Dedifferentiated amniotic fluid mesenchymal stem cell (primary cell): ENCODE results near the gene NDUFA11.
A peak's percentile ranks its signal among the peaks of the same experiment; 100 is the strongest.

Source experiments
- DNase-seq: peaks from one replicate; pipeline ENCODE4 v3.0.0-alpha.2; 2016; ENCODE audit errors: extremely low spot score

Gene NDUFA11

DNA sequence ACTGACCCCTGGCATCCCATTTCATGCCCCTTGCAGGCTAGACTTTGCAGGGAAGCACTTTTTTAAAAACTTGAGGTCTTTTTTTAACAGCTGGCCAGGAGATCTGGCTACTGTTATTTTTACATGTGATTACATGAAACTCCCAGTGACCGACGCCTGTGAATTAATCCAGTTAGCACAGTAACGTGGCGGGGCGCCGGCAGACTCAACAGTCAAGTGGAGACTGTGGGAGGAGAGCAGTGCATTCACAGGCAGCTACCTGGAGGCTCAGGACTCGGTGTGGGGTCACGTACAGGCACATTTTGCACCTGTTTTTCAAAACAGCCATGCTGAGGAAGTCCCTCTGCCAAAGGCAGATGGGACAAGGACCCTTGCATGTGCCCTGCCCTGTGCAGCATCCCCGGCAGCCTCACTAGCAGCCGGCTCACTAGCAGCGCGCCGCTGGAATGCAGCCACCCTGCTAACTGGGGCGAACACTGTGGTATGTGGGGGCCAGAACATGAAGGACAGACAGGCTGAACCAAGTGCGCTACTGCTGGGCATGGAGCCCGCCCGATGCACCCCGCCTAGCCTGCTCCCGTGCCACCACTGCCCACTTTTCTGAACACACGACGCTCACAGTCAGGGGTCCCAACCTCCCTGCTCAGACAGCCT, 29.1 kb upstream of the NDUFA11 start:
- DNase-seq = no peak

DNA sequence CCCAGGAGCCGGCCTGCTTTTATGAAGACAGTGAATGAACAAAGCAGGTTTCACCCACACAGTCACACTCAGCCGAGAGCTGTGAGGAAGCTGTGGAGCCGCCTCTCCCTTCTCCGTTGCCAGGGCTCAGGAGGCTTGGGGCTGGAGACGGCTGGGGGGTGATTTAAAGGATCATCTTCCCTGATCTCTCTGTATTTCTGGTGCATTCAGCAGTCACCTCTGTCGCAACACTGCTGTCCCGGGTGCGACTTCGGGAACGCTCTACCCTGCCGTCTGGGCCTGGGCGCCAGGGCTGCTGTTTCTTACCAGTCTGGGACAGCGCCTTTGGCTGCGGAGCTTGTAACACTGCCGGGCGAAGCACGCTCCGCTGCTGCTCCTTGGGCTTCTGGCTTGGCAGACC, 28.6 kb upstream of the NDUFA11 start:
- no peak for DNase-seq

DNA sequence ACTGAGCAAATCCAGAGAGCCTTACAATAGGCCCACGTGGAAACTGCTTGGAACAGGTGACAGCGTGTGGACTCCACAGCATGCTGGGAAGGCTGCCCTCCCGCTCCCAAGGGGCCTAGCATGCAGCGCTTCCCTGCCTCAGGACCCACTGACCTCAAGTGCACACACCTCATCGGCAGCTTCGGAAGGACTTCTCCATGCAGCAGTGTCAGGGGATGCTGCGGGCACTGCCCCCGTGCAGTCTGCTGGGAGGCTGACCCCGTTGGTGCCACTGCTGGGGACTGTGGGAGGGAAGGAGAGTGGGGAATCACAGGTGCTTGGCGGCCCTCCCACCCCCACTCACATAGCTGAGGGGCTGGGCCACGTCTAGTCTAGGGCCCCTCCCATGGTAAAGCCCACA, 27.7 kb upstream of the NDUFA11 start:
- DNase-seq = no peak

DNA sequence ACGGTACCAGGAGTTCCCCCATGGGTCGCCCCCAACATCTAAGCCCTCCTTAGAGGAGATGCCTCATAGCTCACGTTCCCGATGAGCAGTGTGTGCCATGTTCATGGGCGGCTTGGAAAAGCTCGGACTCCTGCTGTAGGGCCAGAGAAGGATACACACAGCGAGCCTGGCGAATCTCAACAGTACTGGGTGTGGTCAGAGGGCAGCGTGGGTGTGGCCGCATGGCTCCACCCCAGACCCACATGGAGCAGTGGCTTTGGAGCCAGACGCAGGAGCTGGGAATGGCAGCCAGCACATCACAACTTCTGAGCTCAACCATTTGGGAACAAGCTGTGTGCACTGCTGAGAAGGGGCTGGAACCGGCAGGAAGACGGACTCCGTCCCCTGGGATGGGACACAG, 26.0 kb upstream of the NDUFA11 start:
- no peak for DNase-seq

DNA sequence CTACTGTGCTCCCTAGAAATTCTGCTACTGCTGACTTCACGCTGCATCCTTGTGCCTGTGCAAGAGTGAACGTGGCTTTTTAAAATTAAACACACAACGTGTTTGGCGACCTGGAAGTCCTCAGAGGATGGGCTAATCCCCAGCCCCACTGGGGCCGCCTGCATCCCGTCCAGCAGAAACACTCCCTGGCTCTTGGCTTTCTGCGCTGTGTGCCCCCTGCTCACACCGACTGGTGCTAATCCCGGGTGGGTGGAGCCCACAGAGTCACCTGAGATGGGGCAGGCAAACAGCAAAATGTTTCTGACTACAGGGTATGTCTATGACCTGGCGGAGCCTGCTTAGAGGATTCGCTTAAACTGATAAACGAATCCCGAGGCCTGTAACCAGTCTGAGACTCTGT, 25.6 kb upstream of the NDUFA11 start:
- DNase-seq = no peak

DNA sequence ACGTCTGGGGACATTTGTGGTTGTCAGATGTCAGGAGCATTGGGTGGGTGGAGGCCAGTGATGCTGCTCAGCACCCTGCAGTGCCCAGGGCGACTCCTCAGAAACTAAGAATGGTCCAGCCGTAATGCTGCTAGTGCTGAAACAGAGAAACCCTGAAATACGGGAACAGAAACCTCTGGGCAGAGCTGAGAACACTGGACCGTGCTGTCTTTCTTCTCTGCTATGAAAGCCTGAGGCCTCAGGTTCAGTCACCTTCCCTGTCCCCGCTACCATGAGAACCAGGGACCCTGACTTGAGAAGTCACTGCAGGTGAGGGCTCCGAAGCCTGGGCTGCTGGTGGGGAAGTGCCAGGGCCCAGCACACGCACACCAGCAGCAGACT, 23.8 kb upstream of the NDUFA11 start:
- no peak for DNase-seq

DNA sequence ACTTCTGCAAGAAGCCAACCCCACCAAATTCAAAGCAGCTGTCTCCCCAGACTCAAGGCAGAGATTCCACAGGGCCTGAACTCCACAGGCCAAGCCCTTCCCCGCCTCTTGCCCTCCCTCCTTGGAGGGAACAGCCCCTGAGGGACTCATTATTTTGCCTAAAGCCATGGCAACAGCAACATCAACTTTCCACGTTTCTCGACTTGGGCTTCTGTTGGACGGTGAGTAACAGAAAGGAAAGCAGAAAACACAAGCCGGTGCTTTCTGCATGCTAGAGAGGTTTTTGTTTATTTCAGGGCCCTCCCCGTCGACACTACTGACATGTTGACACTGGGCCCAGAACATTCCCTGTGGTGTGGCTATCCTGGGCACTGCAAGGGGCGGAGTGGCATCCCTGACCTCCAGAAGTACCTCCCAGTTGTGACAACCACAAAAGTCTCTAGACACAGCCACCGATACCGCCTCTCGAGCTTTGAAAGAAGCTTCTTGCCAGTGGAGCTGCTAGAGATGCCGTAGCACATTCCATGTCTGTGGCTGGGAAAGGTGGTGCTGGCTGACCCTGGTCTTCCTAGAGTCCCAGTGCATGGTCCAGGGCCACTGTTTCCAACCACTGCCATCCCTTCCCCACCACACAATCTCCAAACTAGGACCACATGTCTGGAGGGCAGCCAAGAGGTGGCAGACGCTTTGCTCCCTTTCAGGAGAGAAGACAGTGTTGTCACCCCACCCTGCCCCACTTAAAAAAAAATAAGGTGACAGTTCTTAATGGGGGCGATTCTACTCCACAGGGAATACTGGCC, 23.3 kb upstream of the NDUFA11 start:
- peak; percentile 76 for DNase-seq

DNA sequence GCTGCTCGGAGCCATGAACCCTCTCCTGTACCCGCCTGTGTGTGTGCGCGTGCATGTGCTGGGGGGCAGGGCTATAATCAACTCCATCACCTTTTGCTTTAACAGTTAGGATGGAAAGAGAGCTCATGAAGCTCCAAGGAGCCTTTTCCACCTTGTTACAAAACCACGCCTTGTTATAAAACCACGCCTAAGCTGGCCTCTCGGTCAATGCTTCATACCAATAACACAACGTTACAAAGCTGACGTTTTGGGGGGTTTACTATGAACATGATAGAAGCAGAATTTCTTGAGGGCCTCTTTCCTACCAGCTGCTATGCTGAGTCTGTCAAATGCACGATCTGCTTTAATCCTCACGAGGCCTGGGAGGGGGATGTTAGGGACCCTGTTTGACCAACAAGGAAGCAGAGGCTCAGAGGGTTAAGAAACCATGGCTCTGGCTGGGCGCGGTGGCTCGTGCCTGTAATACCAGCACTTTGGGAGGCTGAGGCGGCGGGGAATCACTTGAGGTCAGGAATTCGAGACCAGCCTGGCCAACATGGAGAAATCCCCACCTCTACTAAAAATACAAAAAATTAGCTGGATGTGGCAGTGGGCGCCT, 22.3 kb upstream of the NDUFA11 start:
- DNase-seq = no peak

DNA sequence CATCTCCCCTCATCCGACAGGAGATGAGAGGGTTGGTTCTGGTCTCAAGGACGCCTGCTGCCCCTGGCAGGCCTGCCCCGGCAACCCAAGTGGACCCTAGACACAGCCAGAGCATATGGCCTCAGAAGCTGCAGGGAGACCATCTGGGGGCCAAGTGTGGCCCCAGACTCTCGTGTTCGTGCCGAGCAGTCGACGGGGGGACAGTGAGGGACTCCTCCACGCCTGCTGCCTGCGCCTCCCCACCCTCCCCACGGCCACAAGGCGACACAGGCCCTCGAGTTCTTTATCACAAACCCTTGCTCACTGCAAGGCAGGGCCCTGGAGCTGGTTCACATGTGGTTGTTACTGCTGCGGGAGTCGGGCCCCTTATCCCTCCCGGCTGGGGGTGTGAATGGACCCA, 19.8 kb upstream of the NDUFA11 start:
- DNase-seq = no peak

DNA sequence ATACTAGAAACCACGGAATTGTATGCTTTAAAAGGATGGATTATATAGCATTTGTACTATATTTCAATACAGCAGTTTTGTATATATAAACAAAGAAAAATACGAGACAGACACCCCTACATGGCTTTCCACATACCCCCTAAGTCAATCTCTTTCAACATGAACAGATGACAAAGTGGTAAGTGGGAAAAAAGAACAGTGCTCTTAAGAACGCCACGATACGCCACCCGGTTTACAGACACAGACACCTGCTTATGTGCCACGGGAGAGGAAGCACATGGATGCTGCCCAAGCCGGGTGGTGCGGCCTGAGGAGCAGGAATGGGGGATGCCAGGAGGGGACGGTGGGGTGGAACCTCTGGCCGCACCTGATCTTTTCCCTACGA, 18.6 kb upstream of the NDUFA11 start:
- no peak for DNase-seq

DNA sequence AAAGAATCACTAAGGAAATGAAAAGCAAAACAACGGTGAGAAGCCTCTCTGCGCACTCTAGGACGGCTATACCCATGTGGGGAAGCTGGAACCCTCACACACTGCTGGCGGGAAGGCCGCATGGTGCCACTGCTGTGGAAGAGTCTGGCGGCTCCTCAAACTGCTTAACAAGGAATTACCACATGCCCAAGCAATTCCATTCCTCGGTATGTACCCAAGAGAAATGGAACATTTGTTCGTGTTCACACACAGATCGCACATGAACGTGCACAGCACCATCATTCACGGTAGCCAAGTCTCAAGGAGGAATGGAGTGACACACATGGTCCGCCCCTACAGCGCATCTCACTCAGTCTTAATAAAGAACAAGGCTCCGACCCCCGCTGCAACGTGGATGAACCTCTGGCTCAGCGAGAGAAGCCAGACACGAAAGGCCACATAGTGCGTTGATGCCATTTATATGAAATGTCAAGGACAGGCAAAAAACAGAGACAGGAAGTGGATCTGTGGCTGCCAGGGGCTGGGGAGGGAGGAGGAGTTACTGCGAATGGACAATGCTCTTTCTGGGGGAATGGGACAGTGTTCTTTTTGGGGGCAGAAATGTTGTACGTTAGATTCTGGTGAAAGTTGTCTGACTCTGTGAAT, 18.0 kb upstream of the NDUFA11 start:
- DNase-seq = no peak

DNA sequence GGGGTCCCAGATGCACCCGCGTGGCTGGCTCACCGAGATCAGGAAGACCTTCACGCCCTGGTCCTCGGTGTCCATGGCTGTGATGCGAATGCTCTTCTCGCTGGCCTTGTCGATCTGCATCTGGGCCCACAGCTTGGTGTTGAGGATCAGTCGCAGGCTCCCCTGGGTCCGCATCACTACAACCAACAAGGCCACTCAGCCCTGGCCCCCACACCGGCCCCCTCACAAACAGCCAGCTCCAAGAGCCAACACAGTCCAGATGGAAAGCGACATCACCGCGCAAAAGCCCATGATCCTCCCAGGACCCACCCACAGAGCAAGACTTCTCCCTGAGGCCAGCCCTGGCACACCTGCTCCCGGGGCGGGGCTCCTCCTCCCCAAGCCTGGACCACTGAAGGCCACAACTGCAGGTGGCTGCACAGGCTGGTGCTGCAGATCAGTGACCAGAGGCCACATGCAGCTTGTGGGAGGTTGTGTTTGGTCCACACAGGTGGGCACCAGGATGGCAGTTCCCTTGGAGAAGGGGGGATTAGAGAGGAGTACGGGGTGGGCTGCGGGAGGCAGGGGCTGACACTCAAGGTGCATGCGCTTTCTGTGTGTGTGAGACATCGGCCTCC, 15.0 kb upstream of the NDUFA11 start:
- no peak for DNase-seq

DNA sequence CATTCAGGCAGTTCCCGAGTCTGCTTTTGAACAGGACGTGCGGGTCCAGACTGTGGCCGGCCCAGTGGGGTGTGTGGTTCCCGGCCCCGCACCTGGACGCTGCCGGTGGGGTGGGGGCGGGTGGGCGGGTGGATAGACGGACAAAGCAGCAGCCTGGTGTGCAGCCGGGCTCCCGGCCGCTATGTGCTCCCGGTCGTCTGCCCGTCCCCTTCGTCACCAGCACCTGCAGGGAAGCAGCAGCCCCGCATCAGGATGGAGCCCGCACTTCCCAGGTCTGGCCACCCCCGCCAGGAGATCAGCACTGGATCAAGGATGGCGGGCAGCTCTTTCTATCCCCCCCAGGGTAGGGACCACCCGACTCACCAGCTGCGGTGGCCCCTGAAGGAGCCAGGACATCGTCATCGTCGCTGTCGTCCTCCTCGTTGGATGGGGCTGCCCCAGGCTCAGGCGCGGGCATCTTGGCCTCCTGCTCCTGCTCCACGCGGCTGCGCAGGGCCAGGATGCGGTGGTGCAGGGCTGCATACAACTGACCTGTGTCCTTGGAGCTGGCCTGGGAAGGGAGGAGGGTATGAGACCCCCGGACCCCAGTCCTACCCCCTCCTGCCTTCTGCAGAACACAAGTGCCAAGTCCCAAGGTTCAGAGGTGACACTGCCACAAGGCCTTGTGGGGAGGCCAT, 14.0 kb upstream of the NDUFA11 start:
- DNase-seq = no peak

DNA sequence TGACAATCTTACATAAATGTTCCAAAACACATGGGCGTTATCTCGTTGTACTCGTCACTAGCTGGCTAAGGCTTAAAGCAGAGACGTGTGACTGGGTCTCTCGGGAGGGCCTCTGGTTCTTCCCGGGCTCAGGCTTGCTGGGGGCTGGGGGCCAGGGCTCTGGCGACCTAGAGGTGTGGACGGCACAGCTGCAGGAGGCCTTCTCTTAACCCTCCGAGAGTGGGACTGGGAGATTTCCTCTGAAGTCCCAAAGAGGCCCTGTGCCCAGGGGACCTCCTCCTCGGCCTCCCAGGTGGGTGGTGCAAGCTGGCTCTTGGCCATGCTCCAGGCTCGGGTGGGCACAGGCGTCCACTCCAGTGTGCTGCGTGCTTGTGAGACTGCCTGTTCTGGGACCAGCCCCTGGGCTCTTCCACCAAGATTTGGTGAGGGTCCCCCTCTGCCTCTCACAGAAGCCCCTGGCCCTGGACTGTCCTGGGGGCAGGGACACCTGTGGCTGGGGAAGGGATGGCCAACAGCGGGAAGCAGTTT, 12.7 kb upstream of the NDUFA11 start:
- DNase-seq = no peak

DNA sequence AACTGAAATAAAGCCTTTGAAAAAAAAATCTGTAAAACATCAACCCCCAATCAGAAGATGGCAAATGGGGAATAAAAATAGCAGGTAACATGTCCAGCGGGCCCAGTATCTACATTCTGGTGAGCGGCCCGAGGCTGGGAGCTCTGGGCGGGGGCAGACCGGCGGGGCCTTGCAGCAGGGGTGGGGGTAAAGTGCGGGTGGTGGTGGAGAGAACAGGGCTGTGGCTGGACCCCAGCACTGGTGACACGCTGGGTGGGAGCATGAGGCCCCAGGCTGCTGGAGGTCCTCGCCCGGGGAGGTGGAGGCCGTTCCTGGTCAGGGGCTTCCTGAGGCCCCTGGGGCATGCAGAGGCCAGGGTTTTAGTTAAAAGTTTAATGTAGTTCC, 12.2 kb upstream of the NDUFA11 start:
- no peak for DNase-seq

DNA sequence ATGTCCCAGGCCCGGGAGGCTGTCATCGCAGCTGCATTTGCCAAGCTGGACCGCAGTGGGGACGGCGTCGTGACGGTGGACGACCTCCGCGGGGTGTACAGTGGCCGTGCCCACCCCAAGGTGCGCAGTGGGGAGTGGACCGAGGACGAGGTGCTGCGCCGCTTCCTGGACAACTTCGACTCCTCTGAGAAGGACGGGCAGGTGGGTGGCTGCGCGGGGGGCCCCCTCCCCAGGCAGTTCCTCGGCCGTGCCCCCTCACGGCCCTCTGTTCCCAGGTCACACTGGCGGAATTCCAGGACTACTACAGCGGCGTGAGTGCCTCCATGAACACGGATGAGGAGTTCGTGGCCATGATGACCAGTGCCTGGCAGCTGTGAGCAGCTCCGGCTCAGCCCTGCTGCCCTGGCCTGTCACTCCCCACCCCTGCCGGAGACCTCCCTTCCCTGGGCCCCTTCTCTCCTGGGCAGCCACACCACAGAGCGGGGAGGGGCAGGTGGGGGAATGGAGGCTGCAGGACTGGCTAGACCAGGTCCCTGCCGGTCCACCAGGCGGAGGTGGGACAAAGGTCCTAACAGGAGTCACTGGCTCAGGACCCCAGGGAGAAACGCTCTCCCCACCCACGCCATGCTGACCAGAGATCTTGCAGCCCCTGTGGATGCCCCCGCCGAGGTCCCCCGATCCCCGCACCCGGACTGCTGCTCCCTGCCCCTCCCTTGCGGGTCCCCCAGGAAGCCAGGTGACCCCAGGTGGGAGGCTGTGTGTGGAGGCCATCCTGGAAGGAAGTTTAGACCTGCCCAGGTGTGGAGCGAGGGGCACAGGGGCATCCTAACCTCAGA, 11.6 kb upstream of the NDUFA11 start:
- no peak for DNase-seq

DNA sequence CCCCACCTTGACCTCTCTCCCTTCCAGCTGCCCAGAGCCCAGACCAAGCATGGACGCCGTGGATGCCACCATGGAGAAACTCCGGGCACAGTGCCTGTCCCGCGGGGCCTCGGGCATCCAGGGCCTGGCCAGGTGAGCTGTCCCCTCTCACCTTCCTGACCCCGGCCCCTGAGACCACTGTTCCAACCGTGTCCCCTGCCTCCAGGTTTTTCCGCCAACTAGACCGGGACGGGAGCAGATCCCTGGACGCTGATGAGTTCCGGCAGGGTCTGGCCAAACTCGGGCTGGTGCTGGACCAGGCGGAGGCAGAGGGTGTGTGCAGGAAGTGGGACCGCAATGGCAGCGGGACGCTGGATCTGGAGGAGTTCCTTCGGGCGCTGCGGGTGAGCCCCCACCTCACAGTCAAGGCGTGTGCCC, 10.8 kb upstream of the NDUFA11 start:
- no peak for DNase-seq

DNA sequence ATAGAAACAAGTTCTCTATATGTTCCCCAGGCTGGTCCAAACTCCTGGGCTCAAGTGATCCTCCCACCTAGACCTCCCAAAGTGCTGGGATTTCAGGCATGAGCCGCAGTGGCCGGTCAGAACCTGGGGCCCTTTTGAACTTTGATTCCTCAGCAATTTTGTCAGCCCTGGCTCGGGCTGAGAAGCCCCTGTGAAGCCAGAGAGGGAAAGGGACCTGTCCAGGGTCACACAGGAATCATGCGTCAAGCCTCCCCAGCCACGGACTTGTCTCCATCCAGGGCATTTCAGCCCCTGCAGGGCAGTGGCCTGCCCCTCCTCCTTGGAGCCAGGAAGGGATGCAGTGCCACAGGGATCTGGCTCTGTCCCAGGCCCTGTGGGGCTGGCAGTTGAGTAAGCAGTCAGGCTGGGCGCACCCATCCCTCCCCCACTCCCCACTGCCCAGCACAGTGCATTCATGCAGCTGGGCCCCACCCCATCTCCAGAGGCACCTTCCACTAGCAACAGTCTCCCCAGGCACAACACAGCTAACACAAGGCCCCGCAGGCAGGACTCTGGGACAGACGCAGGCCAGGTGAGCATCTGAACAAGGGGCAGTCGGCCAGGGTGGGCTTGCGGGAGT, 10.3 kb upstream of the NDUFA11 start, which contains the start of gene CAPS:
Gene CAPS, plus strand, starts transcription at position 516 of the 619 bp plus-strand sequence. CDS start 153 bp downstream, outside the sequence.
- peak; percentile 33 for DNase-seq

DNA sequence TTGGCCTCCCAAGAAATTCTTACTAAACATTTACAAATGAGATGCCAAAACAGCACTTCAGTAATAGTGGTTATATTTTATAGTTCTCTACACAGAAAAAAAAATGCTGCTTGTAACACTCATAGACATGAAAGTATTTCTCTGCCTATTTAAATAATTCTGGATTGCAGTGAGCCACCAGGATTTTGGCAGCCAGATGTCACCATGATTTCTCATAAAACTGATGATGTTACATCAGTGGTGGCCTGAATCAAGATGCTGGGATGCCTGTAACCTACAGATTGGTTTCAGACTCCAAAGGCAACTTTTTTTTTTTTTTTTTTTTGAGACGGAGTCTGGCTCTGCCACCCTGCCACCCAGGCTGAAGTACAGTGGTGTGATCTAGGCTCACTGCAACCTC, 7.8 kb upstream of the NDUFA11 start:
- peak; percentile 48 for DNase-seq

DNA sequence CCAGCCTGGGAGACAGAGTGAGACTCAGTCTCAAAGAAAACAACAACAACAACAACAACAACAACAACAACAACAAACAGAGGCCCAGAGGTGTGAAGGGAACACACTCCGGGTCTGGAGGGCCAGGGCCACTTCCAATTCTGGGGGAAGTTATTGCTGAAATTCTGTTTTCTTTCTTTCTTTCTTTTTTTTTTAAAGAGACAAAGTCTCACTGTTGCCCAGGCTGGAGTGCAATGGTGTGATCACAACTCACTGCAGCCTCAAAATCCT, 7.0 kb upstream of the NDUFA11 start:
- no peak for DNase-seq
